Measurements from ENCODE around the gene ANO2.

DNA sequence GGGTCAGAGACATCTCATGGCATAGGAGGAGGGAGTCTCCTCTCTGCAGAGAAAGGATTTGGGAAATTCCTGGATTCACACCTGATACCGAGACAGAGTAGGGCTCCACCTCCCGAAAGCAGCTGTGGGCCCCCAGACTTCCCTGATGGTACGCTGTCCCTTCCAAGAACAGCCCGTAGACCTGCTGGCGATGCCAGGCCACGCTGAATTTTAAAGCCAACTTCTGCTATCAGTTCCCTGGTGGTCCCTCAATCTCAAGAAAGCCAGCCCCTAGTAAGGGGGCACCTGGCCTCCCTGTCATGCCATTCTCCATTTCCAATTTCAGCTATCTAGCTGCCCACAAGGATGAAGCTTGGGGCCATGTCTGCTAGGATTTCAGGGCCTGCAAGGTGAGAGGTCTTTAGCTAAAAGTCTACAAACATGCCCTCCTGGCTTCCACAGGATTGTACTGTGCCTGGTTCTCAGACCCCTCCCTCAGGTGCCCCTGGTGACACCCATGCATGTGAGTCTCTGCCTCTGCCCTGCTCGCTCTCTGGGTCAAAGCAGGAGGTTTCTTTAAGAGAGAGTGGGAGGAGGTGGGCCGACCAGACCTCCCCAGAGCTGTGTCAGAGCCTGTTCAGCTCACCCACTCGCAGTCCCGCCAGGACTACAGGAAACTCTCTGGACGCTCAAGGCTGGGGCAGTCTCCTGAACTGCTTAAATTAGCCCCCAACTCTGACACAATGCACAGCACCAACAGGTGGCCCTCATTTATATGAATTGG lies 30.5 kb downstream of the ANO2 start:
- no peak for TF ChIP-seq POLR2A (IDR thresholded peaks at IDR 0.05)
- TF ChIP-seq CTCF (IDR thresholded peaks at IDR 0.05 in 4 of 5, conservative IDR thresholded peaks at IDR 0.05 in 1 of 5): no peak
